Peyer's patch (tissue), 4 donors: Measurements from ENCODE around the gene GPLD1.
"Not testable (repeated sequence)": the region's sequence is repeated elsewhere in the genome, so short reads cannot be mapped to it uniquely, and the experiment has no call there.

ENCODE experiments used
- CTCF ChIP-seq, 6 experiments: fragments of 450-650 bp in 4 of 6; fragments of 200-600 bp in 2 of 6; sonication (generic) in 1 of 6; IDR thresholded peaks; one replicate each; pipeline ENCODE4 v1.5.1; 2017 to 2019; ENCODE audit warnings: antibody characterized with exemption in 6 of 6, mild to moderate bottlenecking in 3 of 6, moderate library complexity in 1 of 6
- POLR2A ChIP-seq, 2 donors: fragments of 450-650 bp; IDR thresholded peaks; one replicate each; pipeline ENCODE4 v1.5.1; 2017; ENCODE audit warnings: antibody characterized with exemption in 2 of 2, mild to moderate bottlenecking in 2 of 2, moderate library complexity in 2 of 2

GRCh38 chr6:24511976-24512375 is 22.6 kb upstream of the GPLD1 start:
- TF ChIP-seq POLR2A, CTCF (IDR thresholded peaks at IDR 0.05): not testable (repeated sequence)
